Peyer's patch (tissue), 4 donors: ENCODE data around the gene HDC. TPM values are rescaled to one million over a fixed set of nuclear protein-coding genes. Genes with fewer than 3 reads are reported as not detected.

Source experiments
- DNase-seq, 3 donors: peaks; one replicate each; pipeline ENCODE4 v3.0.0-alpha.2; 2017 to 2019
- H3K27ac ChIP-seq, 4 donors: fragments of 200-600 bp; sonication (generic); one replicate each; pipeline ENCODE4 v1.5.1; 2016 to 2019
- H3K27me3 ChIP-seq, 2 donors: fragments of 200-600 bp; sonication (generic); one replicate each; pipeline ENCODE4 v1.5.1; 2019
- H3K36me3 ChIP-seq, 3 donors: fragments of 200-600 bp; sonication (generic); one replicate each; pipeline ENCODE4 v1.5.1; 2016 to 2019
- H3K4me1 ChIP-seq, 4 donors: fragments of 200-600 bp; sonication (generic); one replicate each; pipeline ENCODE4 v1.5.1; 2016 to 2019
- H3K4me3 ChIP-seq, 4 donors: fragments of 200-600 bp; sonication (generic); 1 replicate in 3 of 4; 2 replicates in 1 of 4; pipeline ENCODE4 v1.5.1; 2016 to 2019; ENCODE audit warnings: mild to moderate bottlenecking in 1 of 4
- H3K9me3 ChIP-seq, 4 donors: fragments of 200-600 bp; sonication (generic); one replicate each; pipeline ENCODE4 v1.5.1; 2016 to 2019; ENCODE audit warnings: mild to moderate bottlenecking in 1 of 4
- CTCF ChIP-seq, 6 experiments: fragments of 450-650 bp in 4 of 6; fragments of 200-600 bp in 2 of 6; sonication (generic) in 1 of 6; IDR thresholded peaks; one replicate each; pipeline ENCODE4 v1.5.1; 2017 to 2019; ENCODE audit warnings: antibody characterized with exemption in 6 of 6, mild to moderate bottlenecking in 3 of 6, moderate library complexity in 1 of 6
- POLR2A ChIP-seq, 2 donors: fragments of 450-650 bp; IDR thresholded peaks; one replicate each; pipeline ENCODE4 v1.5.1; 2017; ENCODE audit warnings: antibody characterized with exemption in 2 of 2, mild to moderate bottlenecking in 2 of 2, moderate library complexity in 2 of 2
- total RNA-seq, 4 donors: library from RNA; depleted of rRNA; stranded (reverse); fragments of >200 nt; gene quantifications; one replicate each; pipeline ENCODE4 v1.1.0, GENCODE V29; 2016

Gene HDC
- total RNA-seq, 4 donors from 2014 or later, result 0.80 to 21.5 (median 1.2) TPM; not detected in 1

- no peak for TF ChIP-seq POLR2A (IDR thresholded peaks at IDR 0.05)
- TF ChIP-seq CTCF (IDR thresholded peaks at IDR 0.05), result no peak
- no peak overlapping the region for H3K27ac ChIP-seq
- no peak for DNase-seq
- H3K36me3 ChIP-seq, result no peaks in the 10 kb centered on the region
- no peaks in the 10 kb centered on the region for H3K27me3 ChIP-seq
- H3K9me3 ChIP-seq, result no peaks in the 10 kb centered on the region
- no peaks in the 10 kb centered on the region for H3K4me1 ChIP-seq
- H3K4me3 ChIP-seq, result no peak overlapping the region
Measured at GRCh38 chr15:50225938-50226337, 39.6 kb downstream of the HDC start.

- no peak for DNase-seq
- Histone ChIP-seq H3K9me3 (no peaks in the 10 kb centered on the region), H3K36me3 (no peaks in the 10 kb centered on the region), H3K4me3 (no peak overlapping the region), H3K4me1 (no peaks in the 10 kb centered on the region), H3K27ac (no peak overlapping the region), H3K27me3 (no peaks in the 10 kb centered on the region)
- TF ChIP-seq CTCF (IDR thresholded peaks at IDR 0.05), result no peak
Measured at GRCh38 chr15:50225057-50225456, 40.5 kb downstream of the HDC start.

GRCh38 chr15:50224606-50225005, 40.9 kb downstream of the HDC start:
- no peaks in the 10 kb centered on the region for H3K36me3 ChIP-seq
- H3K4me3 ChIP-seq, result no peak overlapping the region
- H3K27ac ChIP-seq, result no peak overlapping the region
- no peaks in the 10 kb centered on the region for H3K27me3 ChIP-seq
- no peaks in the 10 kb centered on the region for H3K9me3 ChIP-seq
- TF ChIP-seq POLR2A (IDR thresholded peaks at IDR 0.05) (no peak), CTCF (IDR thresholded peaks at IDR 0.05) (no peak)
- DNase-seq, result no peak
- H3K4me1 ChIP-seq, result no peaks in the 10 kb centered on the region

- no peaks in the 10 kb centered on the region for H3K4me1 ChIP-seq
- no peaks in the 10 kb centered on the region for H3K36me3 ChIP-seq
- no peak for DNase-seq
- H3K27me3 ChIP-seq, result no peaks in the 10 kb centered on the region
- no peaks in the 10 kb centered on the region for H3K9me3 ChIP-seq
- no peak for TF ChIP-seq POLR2A (IDR thresholded peaks at IDR 0.05)
- TF ChIP-seq CTCF (IDR thresholded peaks at IDR 0.05), result no peak
- no peak overlapping the region for H3K27ac ChIP-seq
- no peak overlapping the region for H3K4me3 ChIP-seq
Measured at GRCh38 chr15:50222181-50222580, 43.3 kb downstream of the HDC start.

GRCh38 chr15:50219820-50220219, 45.7 kb downstream of the HDC start:
- H3K27ac ChIP-seq, result no peak overlapping the region
- no peaks in the 10 kb centered on the region for H3K27me3 ChIP-seq
- no peak for TF ChIP-seq CTCF (IDR thresholded peaks at IDR 0.05)
- TF ChIP-seq POLR2A (IDR thresholded peaks at IDR 0.05), result no peak
- DNase-seq, result no peak
- H3K4me1 ChIP-seq, result no peaks in the 10 kb centered on the region
- H3K9me3 ChIP-seq, result no peaks in the 10 kb centered on the region
- H3K4me3 ChIP-seq, result no peak overlapping the region
- no peaks in the 10 kb centered on the region for H3K36me3 ChIP-seq

GRCh38 chr15:50218691-50219090, 46.8 kb downstream of the HDC start:
- Histone ChIP-seq H3K27ac (no peak overlapping the region), H3K36me3 (no peaks in the 10 kb centered on the region), H3K4me3 (no peak overlapping the region), H3K4me1 (no peaks in the 10 kb centered on the region), H3K27me3 (no peaks in the 10 kb centered on the region), H3K9me3 (no peaks in the 10 kb centered on the region)
- DNase-seq, result no peak
- TF ChIP-seq CTCF (IDR thresholded peaks at IDR 0.05) (no peak), POLR2A (IDR thresholded peaks at IDR 0.05) (no peak)
